SIG-M5 treated with dmso at 0.1 percent for 504 hours (cell line): ENCODE results near the gene FCN1.

Source experiments
- DNase-seq: peaks from one replicate; lab custom pipeline; 2025; ENCODE audit not compliant: unreplicated experiment; lab: John Stamatoyannopoulos, UW

FCN1 gene

DNA sequence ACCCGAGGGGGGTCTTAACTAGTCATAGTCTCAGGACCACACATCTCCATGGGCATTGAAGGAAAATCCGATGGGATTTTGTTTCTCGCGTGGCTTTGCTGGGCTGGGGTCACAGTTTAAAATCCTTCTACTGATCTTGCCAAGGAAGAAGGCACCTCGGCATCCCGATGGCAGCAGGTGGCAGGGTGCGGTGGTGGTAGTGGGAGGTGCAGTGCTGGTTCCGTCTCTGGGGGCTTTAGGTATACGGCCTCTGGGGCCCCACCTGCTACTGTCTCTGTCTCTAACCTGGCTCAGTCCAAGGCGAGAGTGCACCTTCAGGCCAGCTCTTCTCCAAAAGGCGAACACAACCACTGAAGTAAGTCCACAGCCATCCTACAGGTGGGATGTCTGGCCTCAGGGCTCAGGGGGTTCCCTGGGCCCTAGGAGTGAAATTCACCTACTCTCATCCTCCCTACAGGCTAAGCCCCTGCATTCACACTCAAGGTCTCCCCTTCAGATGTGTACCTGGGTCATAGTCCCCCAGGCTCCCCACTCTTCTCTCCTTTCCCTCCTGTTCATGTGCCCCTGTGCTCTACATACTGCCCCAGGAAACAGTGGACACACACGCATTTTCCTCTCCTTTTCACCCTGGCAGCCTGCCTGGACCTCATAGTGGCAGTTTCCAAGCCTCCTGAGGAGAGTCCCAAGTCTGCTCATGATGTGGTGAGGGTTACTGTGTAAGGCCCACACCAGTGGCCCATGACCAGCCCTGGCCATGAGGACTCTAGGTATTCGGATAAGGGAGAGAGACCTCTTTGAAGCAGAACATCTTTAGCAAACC, 37.8 kb downstream of the FCN1 start:
- no peak for DNase-seq

DNA sequence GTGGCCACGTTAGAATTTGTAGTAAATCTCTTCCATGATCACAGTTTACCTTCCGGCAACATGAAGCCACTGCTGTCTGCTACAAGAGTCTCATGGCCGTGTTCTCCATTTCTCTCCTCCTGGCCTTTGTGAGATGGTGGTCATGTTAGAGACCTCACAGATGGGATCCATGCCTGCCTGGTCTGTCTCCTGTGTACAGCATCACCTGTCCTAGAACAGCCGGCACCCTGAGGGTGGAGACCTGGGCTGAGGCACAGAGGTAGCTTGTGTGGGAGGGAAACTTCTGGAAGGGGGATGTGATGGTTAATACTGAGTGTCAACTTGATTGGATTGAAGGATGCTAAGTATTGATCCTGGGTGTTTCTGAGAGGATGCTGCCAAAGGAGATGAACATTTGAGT, 40.2 kb downstream of the FCN1 start:
- no peak for DNase-seq

DNA sequence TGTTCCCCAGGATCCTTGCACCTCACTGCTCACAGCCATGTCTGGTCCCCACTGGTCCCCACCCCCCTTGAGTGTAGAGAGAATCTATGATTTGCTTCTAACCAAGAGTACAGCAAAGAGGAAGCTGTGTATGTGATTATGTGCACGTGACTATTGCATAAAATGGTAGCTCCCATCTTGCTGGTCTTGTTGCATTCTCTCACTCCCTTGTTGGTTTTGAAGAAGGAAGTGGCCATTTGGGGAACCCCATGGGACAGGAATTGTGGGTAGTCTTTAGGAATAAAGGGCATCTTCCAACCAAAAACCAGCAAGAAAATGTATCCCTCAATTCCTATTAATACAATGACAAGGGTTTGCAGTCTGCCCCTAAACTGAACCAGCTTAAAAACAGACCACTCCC, 42.3 kb downstream of the FCN1 start:
- no peak for DNase-seq

DNA sequence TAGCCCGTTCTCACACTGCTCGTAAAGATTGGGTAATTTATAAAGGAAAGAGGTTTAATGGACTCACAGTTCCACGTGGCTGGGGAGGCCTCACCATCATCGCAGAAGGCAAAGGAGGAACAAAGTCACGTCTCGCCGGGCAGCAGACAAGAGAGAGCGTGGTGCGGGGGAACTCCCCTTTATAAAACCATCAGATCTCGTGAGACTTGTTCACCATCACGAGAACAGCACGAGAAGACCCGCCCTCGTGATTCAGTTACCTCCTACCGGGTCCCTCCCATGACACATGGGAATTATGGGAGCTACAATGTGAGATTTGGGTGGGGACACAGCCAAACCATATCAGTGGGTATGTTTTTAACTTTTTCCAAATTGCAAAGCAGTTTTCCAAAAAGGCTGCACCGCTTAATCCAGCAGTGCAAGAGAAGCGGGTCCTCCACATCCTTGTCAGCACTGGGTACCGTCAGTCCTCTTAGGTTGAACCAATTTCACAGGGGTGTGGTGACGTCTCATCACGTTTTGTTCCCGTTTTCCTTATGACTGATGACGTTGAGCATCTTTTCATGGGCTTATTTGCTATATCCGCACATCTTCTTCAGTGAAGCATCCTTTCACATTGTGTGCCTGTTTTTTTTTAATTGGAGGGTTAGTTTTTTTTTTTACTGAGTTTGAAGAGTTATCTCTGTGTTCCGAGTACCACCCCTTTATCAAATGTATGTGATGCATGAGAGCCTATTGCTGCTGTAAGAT, 45.1 kb downstream of the FCN1 start:
- DNase-seq = no peak

DNA sequence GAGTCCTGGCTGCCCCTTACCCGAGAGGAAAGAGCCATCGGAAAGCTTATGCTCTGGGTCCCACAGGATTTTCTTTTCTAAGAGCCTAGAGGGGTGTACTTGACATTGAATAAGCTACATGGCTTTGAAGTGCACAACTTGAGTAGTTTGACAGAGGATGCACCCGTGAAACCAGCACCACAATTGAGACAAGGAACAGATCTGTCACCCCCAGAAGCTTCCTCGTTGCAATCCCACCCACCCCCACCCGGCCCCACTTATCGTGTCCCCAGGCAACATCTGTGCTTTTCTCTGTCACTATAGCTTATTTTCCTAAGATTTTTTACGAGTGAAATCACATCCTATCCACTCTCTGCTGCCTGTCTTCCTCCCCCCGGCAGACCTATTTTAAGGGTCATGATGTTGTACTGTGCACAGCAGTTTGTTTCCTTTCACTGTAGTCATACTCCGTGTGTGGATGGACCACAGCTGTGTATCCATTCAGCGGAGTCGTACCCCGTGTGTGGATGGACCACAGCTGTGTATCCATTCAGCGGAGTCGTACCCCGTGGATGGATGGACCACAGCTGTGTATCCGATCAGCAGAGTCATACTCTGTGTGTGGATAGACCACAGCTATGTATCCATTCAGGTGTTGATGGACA, 45.9 kb downstream of the FCN1 start:
- DNase-seq = no peak

DNA sequence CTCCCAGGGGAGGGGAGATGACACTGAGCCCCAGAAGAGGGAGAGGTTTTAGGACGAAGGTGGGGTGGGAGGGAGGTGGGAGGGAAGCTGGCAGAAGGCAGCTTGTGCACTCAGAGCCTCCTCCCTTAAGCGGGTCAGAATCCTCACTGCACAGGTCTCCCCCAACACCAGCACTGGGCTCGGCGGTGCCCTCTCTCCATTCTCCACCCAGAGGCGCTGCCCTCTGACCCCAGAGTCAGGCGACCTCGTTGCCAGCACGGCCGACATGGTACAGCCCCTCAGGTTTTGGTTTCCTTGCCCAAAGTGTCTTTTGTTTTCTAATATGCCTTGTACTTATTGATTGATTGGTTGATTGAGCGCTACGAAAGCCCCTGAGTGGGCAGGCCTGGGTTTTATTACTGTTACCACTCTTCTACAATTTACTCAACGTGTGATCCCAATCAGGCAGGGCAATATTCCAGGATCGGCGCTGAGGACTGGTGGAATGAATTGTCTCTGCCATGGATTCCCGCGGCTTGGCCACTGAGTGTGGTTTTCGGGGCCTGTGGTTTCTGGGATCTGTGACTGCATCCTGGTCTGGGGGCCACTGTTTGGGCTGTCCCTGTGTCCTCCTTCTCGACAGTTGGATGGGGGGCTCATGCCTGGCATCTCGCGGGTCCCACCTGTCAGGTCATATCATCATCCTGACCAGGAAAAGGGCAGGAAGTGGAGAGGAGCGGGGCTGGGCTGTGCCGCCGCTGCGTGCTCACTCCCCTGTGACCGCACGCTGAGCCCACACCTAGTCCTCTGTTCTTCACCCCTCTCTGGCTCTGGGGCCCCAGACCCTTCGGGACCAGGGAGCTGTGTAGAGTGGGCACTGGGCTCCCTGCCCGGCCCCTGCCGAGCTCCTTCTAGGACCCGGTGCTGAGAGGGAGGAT, 46.7 kb downstream of the FCN1 start:
- no peak for DNase-seq

DNA sequence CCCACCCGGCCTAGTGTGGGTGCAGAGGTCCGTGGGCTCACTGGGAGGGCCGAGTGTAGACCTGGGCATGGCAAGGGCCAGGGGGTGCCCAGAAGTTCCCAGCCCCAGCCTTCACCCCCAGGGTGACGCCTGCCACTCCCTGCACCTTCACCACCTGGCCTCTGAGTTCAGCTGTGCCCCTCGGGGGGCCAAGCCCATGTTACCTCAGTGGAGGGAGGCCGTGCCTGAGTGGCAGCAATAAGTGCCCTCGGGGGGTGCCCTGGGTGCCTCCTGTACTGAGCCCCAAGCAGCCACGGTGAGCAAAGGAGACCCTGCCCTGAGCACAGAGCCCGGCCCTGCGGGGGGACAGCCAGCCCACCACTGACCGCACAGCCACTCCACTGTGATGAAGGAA, 47.4 kb downstream of the FCN1 start:
- no peak for DNase-seq

DNA sequence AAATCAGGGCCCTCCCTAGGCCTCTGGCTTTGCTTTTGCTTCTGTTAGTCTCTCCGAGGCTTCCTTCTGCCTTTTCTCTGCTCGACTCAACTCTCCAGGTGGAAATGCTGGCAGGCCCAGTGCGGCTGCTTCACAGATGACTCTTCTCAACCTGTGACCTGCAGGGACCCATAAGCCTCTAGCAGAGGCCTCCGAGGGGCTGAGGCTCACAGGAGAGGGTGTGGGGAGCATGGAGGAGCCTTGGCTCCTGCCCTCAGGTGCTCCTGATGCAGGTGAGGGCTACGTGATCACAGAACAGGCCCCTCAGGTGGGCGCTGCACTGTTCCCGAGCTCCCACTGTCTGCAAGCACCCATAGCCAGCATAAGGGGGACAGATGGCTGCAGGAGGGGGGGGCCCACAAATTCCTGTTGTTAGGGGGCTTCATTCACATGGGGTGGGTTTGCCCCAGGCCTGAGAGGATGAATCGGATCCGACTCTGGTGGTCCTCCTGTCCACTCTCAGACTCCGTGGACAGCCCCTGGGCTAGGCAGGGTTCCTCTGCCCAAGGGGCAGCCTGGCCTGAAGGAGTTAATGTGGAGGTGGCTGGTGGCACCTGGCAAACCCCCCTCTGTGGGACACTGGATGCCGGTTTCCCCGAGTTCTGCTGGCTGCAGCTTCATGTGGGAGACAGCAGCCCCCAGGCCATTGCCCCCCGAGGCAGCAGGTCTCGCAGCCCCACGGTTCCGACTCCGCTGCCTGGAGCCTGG, 48.0 kb downstream of the FCN1 start:
- DNase-seq = no peak

DNA sequence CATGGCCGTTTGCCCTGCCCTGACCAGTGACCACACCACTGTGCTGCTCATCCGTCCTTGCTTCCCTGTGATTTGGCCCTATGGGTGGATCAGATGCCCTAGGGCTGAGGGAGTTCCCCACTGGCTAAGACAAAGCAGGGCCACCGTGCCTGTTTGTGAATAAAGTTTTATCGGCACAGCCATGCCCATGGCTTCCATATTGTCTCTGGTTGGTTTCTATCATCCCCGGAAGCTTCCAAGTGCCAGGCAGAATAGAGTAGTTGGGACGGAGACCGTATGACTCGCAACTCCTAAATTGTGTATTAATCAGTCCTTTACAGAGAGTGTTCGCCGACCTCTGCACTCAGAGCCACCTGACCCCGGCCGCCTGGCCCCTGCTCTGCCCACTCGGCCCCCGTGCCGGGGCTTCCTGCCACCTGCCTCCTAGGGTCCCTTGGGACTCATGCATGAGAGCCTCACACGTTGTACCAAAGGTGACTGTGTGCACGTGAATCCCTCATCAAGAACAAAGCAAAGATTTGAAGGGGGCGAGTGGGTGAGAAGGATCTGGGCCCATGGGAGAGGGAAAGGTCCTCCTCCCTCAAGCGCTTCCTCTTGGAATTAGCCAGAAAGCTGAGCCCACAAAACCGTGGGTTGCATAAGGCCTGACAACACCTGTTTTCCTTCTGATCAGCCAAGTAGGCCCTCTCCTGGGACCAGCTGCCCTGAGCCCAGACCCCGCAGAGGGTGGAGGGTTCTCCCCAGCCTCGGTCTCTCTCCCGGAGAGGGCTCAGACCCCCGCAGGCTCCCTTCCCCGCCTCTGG, 48.8 kb downstream of the FCN1 start:
- DNase-seq = no peak

DNA sequence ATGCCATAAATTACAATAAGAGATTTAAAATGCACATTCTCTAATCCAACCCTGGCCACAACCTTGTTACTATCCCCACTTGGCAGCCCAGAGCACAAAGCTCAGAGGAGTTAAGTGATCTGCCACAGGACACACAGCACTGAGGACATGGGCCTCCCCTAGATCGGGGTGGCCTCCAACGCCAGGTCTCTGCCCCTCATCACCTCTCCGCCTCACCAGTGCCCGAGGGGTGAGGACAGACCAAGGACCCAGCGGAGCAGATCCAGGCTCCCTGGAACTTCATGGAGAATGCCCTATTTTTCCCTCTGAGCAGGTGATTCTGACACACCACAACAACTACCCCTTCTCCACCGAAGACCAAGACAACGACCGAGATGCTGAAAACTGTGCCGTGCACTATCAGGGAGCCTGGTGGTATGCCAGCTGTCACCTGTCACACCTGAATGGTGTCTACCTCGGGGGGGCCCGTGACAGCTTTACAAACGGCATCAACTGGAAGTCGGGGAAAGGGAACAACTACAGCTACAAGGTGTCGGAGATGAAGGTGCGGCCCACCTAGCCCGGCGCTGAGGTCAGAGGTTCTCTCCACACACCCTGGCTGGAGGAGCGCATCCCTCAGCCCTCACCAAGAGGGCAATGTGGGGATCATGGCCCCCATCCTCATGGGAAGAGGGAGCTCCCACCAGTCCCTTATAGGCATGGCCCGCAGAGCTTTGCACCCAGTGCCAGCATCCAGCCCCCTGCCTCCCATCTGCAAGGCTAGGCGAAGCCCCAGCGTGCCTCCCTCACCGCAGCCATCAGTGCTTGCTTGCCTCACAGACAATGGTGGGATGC, 49.6 kb downstream of the FCN1 start:
- no peak for DNase-seq

DNA sequence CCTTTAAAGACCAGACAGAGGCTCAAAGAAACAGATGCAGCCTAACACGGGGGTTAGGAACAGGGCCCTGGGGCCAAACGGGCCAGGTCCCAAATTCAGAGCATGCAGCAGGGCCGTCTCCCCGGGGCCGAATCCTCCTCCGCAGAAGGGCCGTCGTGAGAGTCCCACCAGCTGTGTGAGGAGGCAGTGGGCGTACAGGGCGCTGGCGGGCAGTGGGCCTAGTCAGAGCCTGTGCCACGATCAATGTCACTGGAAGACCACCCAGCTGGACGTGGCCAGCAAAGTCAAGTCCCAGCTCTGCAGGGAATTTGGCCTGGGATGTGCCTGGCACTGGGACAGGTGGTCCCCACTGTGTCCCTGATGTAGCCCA, 52.9 kb downstream of the FCN1 start:
- DNase-seq = no peak

DNA sequence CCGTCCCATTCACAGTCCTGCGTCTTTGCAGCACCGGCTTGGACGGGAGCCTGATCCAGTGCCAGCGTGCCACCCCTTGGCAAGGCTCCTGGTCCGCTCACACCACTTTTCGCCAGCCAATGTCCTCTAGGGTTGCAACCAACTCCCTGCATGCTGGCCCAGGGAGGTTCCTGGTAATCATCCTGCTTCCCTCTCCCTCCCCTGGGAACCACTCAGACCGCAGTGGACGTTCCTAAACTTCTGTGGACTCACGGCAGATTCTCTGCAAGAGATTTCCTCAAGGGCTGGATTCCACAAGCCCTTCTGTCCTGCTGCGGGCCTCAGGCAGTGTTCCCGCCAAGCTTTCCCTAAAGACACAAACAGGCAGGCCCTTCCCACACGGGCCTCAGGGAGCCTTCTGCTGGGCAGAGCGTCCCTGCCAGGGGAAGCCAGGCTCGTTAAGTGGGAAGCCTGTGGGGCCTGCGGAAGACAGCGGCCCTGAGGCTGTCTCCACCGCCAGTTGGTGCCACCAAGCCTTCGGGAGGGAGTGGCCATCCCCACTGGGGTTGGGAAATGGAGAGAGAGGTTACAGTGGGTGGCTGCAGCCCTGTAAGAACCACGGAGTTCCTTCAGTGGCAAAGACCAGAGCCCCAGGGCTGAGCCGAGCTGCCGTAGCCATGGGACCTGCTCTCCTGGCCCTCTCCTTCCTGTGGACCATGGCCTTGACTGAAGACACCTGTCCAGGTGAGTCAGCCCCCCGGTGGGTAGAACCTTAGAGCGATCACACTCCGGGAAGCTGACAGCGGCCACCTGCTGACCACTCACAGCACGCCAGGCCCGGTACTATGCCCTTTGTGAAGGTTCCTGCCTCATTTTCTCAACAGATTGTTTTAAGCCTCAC, 53.5 kb downstream of the FCN1 start:
- DNase-seq = no peak

DNA sequence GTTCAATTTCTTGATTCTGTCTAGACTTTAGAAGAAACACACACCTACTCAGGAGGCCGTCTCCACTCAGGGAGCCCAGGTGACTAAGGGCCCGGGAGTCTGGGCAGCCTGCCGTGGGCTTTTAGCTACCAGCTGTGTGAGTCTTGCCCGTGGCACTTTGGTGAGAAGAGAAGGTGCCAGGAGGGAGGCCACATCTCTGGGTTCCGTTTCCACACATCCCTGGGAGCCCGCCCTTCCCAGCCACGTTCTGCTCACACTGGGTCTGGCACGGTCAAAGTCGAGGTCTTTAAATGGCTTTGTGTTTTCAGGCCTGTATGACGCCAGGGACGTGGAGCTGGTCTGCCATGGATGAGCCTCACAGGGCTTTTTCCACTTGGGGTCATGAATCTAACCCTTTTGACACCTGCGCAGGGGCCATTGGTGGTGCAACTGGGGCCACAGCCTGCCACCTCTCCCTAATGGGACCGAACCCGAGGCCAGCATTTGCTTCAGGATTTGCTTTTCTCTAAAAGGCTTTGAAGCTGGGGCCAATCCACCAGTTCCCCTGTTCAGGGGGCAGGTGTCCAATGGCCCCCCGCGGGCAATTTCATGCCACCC, 54.3 kb downstream of the FCN1 start:
- DNase-seq = no peak

DNA sequence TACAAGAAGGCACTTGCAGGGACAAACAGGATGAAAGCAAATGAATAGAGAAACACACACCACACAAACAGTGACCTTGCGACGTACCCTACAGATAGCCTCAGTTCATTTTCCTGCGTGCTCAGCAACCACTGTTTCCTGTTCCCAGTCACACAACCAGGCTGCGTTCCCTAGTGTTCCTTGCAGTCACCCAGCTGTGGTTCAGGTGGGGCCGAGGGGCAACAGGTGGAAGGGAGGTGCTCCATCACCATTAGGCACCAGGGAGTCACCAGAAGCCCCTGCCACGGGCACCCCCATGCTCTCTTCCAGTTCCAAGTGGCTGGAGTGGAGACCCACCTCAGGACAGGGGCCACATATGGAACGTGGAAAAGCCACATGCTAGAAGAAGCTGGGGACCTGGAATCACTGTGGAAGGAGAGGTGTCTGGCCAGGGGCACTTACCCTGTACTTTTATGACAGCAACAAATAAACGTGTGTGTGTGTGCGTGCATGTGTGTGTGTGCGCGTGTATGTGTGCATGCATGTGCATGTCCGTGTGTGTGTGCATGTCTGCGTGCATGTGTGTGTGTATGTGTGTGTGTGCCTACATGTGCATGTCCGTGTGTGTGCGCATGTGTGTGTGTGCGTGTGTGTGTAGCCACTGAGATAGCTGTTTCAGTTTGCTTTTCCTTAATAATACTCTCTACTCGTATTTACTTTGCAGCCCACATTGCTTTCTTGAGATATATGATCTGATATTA, 55.9 kb downstream of the FCN1 start:
- no peak for DNase-seq

DNA sequence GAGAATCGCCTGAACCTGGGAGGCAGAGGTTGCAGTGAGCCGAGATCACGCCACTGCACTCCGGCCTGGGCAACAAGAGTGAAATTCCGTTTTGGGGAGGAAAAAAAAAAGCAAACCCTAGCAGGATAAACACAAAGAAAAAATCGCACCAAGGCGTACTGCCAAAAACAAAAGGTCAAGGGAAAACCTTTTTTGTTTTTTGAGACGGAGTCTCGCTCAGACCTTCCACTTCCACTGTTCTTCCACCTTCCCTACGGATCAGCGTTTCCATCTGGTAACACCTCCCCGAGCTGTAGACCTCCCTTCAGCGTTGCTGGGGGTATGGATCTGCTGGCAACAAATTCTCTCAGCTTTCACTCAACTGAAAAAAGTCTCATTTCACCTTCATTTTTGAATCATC, 57.2 kb downstream of the FCN1 start:
- DNase-seq = no peak

DNA sequence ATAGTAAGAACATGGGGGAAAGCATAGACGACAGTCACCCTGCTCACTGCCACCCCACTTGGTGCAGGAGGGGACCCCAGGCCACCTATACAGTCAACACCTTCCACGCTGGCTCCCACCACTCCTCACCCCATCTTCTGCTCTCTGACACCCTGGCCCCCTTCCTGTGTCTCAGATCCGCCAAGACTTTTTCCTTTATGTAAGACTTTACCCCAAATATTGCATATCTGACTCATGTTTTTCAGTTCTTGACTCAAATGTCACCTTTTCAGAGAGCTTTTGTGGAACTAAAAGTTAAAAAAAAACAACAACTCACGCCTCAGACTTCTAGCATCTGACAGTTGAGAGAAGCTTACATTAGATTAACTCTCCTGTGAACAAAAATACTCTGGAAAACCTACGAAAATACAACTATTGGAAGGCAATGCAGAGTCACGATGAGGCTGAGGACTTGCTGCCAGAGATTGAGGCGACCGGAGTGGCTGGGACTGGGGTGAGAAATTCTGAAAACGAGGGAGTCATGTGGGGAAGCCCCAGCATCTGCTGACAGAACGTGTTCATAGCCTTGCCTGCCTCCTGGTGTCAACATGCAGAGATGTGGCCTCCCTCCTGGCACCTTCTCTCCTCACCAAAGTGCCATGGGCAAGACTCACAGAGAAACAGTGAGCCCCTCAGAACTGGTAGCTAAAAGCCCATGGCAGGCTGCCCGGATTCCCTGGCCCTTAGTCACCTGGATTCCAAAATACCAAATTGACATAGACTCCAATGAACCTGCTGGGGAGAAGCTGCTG, 59.5 kb downstream of the FCN1 start:
- DNase-seq = no peak
